GM12878 (cell line): ENCODE results near the gene TLR5. TPM values are rescaled to one million over a fixed set of nuclear protein-coding genes. Genes with fewer than 3 reads are reported as not detected.

ENCODE experiments used
- ATAC-seq: fragments of 200-7000 bp; cut with Tn5 transposase; 3 replicates; pipeline ENCODE4 v1.9.1; 2020; ENCODE audit warnings: mild to moderate bottlenecking, moderate library complexity
- BruUV-seq: library from RNA; stranded (reverse); fragments of 400-500 nt; replicated peaks from 2 replicates; lab custom pipeline; 2021; lab: Mats Ljungman, UMichigan
- CTCF ChIA-PET: fragments of 300-600 bp; sonication (Branson Sonifier 250); formaldehyde crosslinking; extraction: SDS; loops from one replicate; lab custom pipeline; 2021; ENCODE audit warnings: inconsistent platforms; lab: Yijun Ruan, JAX
- POLR2A ChIA-PET: fragments of 350-600 bp; formaldehyde crosslinking; extraction: SDS; loops from one replicate; lab custom pipeline; 2021; ENCODE audit warnings: inconsistent platforms; lab: Charles Lee
- RAD21 ChIA-PET: fragments of 300-600 bp; sonication (Branson Sonifier 250); formaldehyde crosslinking; loops from one replicate; lab custom pipeline; 2023; ENCODE audit warnings: antibody characterized with exemption; ENCODE audit not compliant: unreplicated experiment; lab: Charles Lee
- SMC1A ChIA-PET: fragments of 300-600 bp; sonication (Branson Sonifier 250); formaldehyde crosslinking; loops from one replicate; lab custom pipeline; 2023; ENCODE audit not compliant: unreplicated experiment, uncharacterized antibody; lab: Charles Lee
- DNase-seq: peaks from one replicate; pipeline ENCODE4 v3.0.0-alpha.2; 2011; ENCODE audit warnings: low read depth, low spot score
- FAIRE-seq: peaks from 3 replicates; lab custom pipeline; 2011; peaks lifted over from hg19 to GRCh38; lab: Jason Lieb, UNC
- H2AFZ ChIP-seq: 2 replicates; pipeline ENCODE4 v1.6.0; 2011; ENCODE audit warnings: low read depth, low read length, control low read depth; ENCODE audit not compliant: control insufficient read depth
- H3K27ac ChIP-seq: 2 replicates; pipeline ENCODE4 v1.5.1; 2011; ENCODE audit warnings: control low read depth; ENCODE audit not compliant: control insufficient read depth, insufficient read depth
- H3K27me3 ChIP-seq, 2 experiments: replicated peaks in 1 of 2; 2 replicates each; pipeline versions ENCODE4 v1.6.0 to v1.6.1; 2011; ENCODE audit warnings: low read length in 1 of 2; ENCODE audit not compliant: control insufficient read depth in 2 of 2, insufficient read depth in 2 of 2
- H3K36me3 ChIP-seq, 2 experiments: 2 replicates each; pipeline ENCODE4 v1.5.1; 2011; ENCODE audit warnings: low read length in 1 of 2; ENCODE audit not compliant: control insufficient read depth in 2 of 2, insufficient read depth in 2 of 2
- H3K4me1 ChIP-seq: 2 replicates; pipeline ENCODE4 v1.6.1; 2011; ENCODE audit warnings: mild to moderate bottlenecking, low read length, moderate library complexity, mixed read lengths; ENCODE audit not compliant: control insufficient read depth, insufficient read depth
- H3K4me2 ChIP-seq: 2 replicates; pipeline ENCODE4 v1.6.0; 2011; ENCODE audit warnings: control low read depth; ENCODE audit not compliant: control insufficient read depth, insufficient read depth
- H3K4me3 ChIP-seq: fragments of 200-600 bp; sonication (generic); 2 replicates; pipeline ENCODE4 v1.5.1; 2016
- H3K79me2 ChIP-seq: 2 replicates; pipeline ENCODE4 v1.6.0; 2011; ENCODE audit warnings: low read length; ENCODE audit not compliant: control insufficient read depth, insufficient read depth
- H3K9ac ChIP-seq: 2 replicates; pipeline ENCODE4 v1.8.0; 2011; ENCODE audit warnings: low read length, control low read depth, mixed read lengths; ENCODE audit not compliant: control insufficient read depth, insufficient read depth
- H3K9me3 ChIP-seq: replicated peaks from 3 replicates; pipeline ENCODE4 v1.5.1; 2011; ENCODE audit warnings: mild to moderate bottlenecking, low read length; ENCODE audit not compliant: control insufficient read depth, insufficient read depth
- H4K20me1 ChIP-seq: 2 replicates; pipeline ENCODE4 v1.6.0; 2011; ENCODE audit not compliant: control insufficient read depth, insufficient read depth
- RAD21 ChIP-seq: IDR thresholded peaks from 2 replicates; pipeline ENCODE4 v1.6.1; 2011; ENCODE audit warnings: mild to moderate bottlenecking, low read depth, low read length, moderate library complexity; ENCODE audit not compliant: insufficient read depth
- SREBF2 ChIP-seq: IDR thresholded peaks from 2 replicates; pipeline ENCODE4 v1.6.1; 2012; ENCODE audit warnings: mild to moderate bottlenecking, low read length
- YY1 ChIP-seq: IDR thresholded peaks from 2 replicates; pipeline ENCODE4 v1.6.1; 2011; ENCODE audit warnings: low read depth, mild to moderate bottlenecking, low read length
- WGBS: methylation state at CpG from one replicate; pipeline ENCODE4 v1.1.6; 2016; ENCODE audit warnings: low lambda C conversion rate; ENCODE audit not compliant: insufficient replicate concordance, insufficient coverage; ENCODE audit errors: missing lambda C conversion rate; 5-methylcytosine and 5-hydroxymethylcytosine counted together
- in situ Hi-C: fragments of 300-500 bp; cut with MboI; formaldehyde crosslinking; loops from 9 replicates; pipeline ENCODE4 v1.14.3; 2018; ENCODE audit warnings: mixed read lengths
- intact Hi-C: fragments of 100-400 bp; cut with micrococcal nuclease; formaldehyde crosslinking; loops from one replicate; pipeline ENCODE4 v1.14.2; 2022; ENCODE audit not compliant: unreplicated experiment
- polyA plus RNA-seq, 11 experiments: library from polyadenylated mRNA; depleted of rRNA in 4 of 11; unstranded in 6 of 11; stranded (reverse) in 5 of 11; fragments of >200 nt; fragmentation: Nextera tagmentation in 4 of 11; fragmentation: Illumina TruSeq in 1 of 11; extraction: Ambion mirVana in 4 of 11; extraction: Trizol in 1 of 11; gene quantifications; 1 replicate in 1 of 11; 2 replicates in 10 of 11; pipeline versions ENCODE4 v1.2.1 to v1.2.3, GENCODE V29; 2011 to 2016; ENCODE audit warnings: inconsistent platforms in 2 of 11, missing spikeins in 2 of 11, low read depth in 1 of 11
- total RNA-seq, 4 experiments: library from RNA; depleted of rRNA in 3 of 4; stranded (reverse); fragments of >200 nt in 3 of 4; fragmentation: Illumina TruSeq in 1 of 4; extraction: Trizol in 1 of 4; gene quantifications; 2 replicates each; pipeline versions ENCODE4 v1.2.1 to v1.2.3, GENCODE V29; 2013 to 2021
- TF ChIP-seq, protein P1 (sequence below): fragments of 450-650 bp; IDR thresholded peaks from 2 replicates; pipeline ENCODE4 v1.6.1; 2018; ENCODE audit warnings: borderline replicate concordance, mild to moderate bottlenecking; ENCODE audit not compliant: partially characterized antibody
- TF ChIP-seq, protein P2 (sequence below): fragments of 450-650 bp; IDR thresholded peaks from 2 replicates; pipeline ENCODE4 v1.6.1; 2016; ENCODE audit warnings: mild to moderate bottlenecking

Gene TLR5
- total and polyA plus RNA-seq, 10 of the 15 experiments (the other 5 are each of a cell fraction or from before 2014, with no cell fraction given): 0.34 to 5.3 (median 0.79) TPM

DNA sequence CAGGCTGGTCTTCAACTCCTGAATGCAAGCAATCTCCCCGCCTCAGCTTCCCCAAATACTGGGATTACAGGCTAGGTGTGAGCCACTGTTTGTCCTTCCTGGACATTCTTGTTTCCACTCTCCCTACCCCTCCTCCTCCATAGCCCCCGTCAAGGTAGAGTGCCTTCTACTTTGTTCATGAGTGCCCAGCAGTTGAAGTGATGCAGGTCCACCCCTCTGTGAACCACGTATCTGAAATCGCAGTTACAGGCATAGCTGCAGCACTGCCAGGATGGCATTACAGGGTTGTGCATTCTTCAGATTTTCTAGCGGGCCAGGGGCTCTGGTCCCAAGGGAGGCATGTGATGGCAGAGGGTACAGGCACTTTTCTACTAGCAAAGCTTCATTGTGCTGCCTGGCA is 7.4 kb upstream of the TLR5 start (continued):
- TF ChIP-seq, protein P1, sequence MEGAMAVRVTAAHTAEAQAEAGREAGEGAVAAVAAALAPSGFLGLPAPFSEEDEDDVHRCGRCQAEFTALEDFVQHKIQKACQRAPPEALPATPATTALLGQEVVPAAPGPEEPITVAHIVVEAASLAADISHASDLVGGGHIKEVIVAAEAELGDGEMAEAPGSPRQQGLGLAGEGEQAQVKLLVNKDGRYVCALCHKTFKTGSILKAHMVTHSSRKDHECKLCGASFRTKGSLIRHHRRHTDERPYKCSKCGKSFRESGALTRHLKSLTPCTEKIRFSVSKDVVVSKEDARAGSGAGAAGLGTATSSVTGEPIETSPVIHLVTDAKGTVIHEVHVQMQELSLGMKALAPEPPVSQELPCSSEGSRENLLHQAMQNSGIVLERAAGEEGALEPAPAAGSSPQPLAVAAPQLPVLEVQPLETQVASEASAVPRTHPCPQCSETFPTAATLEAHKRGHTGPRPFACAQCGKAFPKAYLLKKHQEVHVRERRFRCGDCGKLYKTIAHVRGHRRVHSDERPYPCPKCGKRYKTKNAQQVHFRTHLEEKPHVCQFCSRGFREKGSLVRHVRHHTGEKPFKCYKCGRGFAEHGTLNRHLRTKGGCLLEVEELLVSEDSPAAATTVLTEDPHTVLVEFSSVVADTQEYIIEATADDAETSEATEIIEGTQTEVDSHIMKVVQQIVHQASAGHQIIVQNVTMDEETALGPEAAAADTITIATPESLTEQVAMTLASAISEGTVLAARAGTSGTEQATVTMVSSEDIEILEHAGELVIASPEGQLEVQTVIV: no peak
- TF ChIP-seq RAD21: no peak
- TF ChIP-seq SREBF2: no peak

DNA sequence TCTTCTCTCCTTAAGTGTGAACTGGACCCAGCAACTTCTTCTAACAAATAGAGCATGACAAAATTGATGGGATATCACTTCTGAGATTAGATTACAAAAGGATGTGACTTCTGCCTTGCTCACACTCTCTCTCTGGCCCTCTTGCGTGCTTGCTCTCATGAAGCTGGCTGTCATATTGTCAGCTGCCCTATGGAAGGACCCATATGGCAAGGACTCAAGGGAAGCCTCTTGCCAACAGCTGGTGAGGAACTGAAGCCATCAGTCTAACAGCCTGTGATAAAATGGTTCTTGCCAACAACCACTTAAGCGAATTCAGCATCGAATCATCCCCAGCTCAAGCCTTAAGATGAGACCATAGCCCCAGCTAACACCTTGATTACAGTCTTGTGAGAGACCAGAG is 4.8 kb upstream of the TLR5 start:
- DNase-seq (no peak), ATAC-seq (no peak), FAIRE-seq (no peak)
- Histone ChIP-seq H3K27ac (no peak overlapping the region), H4K20me1 (no peaks in the 10 kb centered on the region), H3K9me3 (no peaks in the 10 kb centered on the region), H3K9ac (no peak overlapping the region), H3K4me3 (no peak overlapping the region), H3K4me2 (no peak overlapping the region), H2AFZ (no peak overlapping the region), H3K36me3 (no peaks in the 10 kb centered on the region), H3K27me3 (no peaks in the 10 kb centered on the region), H3K4me1 (peaks cover 12% of the 10 kb centered on the region), H3K79me2 (no peaks in the 10 kb centered on the region)
- ChIA-PET POLR2A (no interaction called here), RAD21 (interaction anchor here (1.1 kb wide), 1 partner anchor 33 kb away, joined by 3 read pairs; no protein-coding TSS in a partner anchor), CTCF (interaction anchor here (1.1 to 2.0 kb wide), 5 partner anchors 8 to 18 kb away, joined by 3 to 10 read pairs (median 5); no protein-coding TSS in a partner anchor), SMC1A (interaction anchor here (1.1 kb wide), 1 partner anchor 97 kb away, joined by 3 read pairs; no protein-coding TSS in a partner anchor)
- intact Hi-C loops: no loop called here
- 2% methylated on average over 3 of the region's 3 CpGs for WGBS
- TF ChIP-seq, protein P2, sequence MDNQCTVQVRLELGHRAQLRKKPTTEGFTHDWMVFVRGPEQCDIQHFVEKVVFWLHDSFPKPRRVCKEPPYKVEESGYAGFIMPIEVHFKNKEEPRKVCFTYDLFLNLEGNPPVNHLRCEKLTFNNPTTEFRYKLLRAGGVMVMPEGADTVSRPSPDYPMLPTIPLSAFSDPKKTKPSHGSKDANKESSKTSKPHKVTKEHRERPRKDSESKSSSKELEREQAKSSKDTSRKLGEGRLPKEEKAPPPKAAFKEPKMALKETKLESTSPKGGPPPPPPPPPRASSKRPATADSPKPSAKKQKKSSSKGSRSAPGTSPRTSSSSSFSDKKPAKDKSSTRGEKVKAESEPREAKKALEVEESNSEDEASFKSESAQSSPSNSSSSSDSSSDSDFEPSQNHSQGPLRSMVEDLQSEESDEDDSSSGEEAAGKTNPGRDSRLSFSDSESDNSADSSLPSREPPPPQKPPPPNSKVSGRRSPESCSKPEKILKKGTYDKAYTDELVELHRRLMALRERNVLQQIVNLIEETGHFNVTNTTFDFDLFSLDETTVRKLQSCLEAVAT: no peak
- no peak for TF ChIP-seq YY1
- in situ Hi-C loops: loop anchor here (25.0 kb wide), 1 partner anchor 1189 kb away; the partner anchor contains the start of gene NVL
- BruUV-seq: no TSS peak
